H1 (cell line): ENCODE results near the gene CORO1C. TPM values are rescaled to one million over a fixed set of nuclear protein-coding genes. Genes with fewer than 3 reads are reported as not detected.

ENCODE experiments used
- CTCF ChIA-PET: fragments of 300-600 bp; sonication (Branson Sonifier 250); formaldehyde crosslinking; loops from one replicate; lab custom pipeline; 2021; ENCODE audit not compliant: partially characterized antibody; lab: Charles Lee
- POLR2A ChIA-PET: fragments of 300-600 bp; sonication (Branson Sonifier 250); formaldehyde crosslinking; loops from one replicate; lab custom pipeline; 2021; ENCODE audit warnings: inconsistent platforms; ENCODE audit not compliant: partially characterized antibody; lab: Charles Lee
- DNase-seq, 2 experiments: peaks; one replicate each; pipeline versions ENCODE4 v3.0.0 to v3.0.0-alpha.2; 2010 to 2022; ENCODE audit warnings: low spot score in 2 of 2, low read depth in 1 of 2, mixed read lengths in 1 of 2
- FAIRE-seq: peaks from 2 replicates; lab custom pipeline; 2011; peaks lifted over from hg19 to GRCh38; lab: Jason Lieb, UNC
- H2AFZ ChIP-seq: 2 replicates; pipeline ENCODE4 v1.8.1; 2012; ENCODE audit warnings: low read length, inconsistent platforms
- H2AK5ac ChIP-seq: 2 replicates; pipeline ENCODE4 v1.6.1; 2013; ENCODE audit warnings: low read depth, low read length
- H2BK120ac ChIP-seq: replicated peaks from 2 replicates; pipeline ENCODE3; 2013; ENCODE audit warnings: low read depth, low read length, inconsistent platforms
- H2BK12ac ChIP-seq: 2 replicates; pipeline ENCODE4 v1.6.1; 2013; ENCODE audit warnings: low read depth, low read length
- H2BK15ac ChIP-seq: 2 replicates; pipeline ENCODE4 v1.6.1; 2013; ENCODE audit warnings: low read length
- H2BK20ac ChIP-seq: 2 replicates; pipeline ENCODE4 v1.6.1; 2013; ENCODE audit warnings: low read length
- H2BK5ac ChIP-seq: 2 replicates; pipeline ENCODE4 v1.6.1; 2013; ENCODE audit warnings: low read depth, low read length
- H3K14ac ChIP-seq: 2 replicates; pipeline ENCODE4 v1.6.1; 2013; ENCODE audit warnings: inconsistent platforms; ENCODE audit not compliant: insufficient read length
- H3K18ac ChIP-seq: 2 replicates; pipeline ENCODE4 v1.6.1; 2013; ENCODE audit warnings: low read length; ENCODE audit errors: extremely low read depth
- H3K23ac ChIP-seq: 2 replicates; pipeline ENCODE4 v1.6.1; 2013; ENCODE audit warnings: inconsistent platforms; ENCODE audit not compliant: insufficient read length
- H3K23me2 ChIP-seq: 2 replicates; pipeline ENCODE4 v1.6.1; 2013; ENCODE audit warnings: low read depth, low read length
- H3K27ac ChIP-seq: 2 replicates; pipeline ENCODE4 v1.6.1; 2011; ENCODE audit warnings: low read depth, low read length, inconsistent platforms
- H3K27me3 ChIP-seq, 4 experiments: replicated peaks in 1 of 4; 1 replicate in 1 of 4; 2 replicates in 3 of 4; pipeline versions ENCODE4 v1.6.1 to v1.8.1; 2011 to 2013; ENCODE audit warnings: low read length in 3 of 4, mild to moderate bottlenecking in 3 of 4, inconsistent platforms in 2 of 4, mixed read lengths in 2 of 4, moderate library complexity in 1 of 4; ENCODE audit not compliant: control insufficient read depth in 3 of 4, insufficient read depth in 3 of 4; ENCODE audit errors: extremely low read depth in 1 of 4
- H3K36me3 ChIP-seq, 4 experiments: 2 replicates each; pipeline versions ENCODE4 v1.6.1 to v1.8.1; 2011 to 2013; ENCODE audit warnings: mild to moderate bottlenecking in 4 of 4, low read length in 3 of 4, moderate library complexity in 2 of 4, control low read depth in 1 of 4, inconsistent platforms in 1 of 4; ENCODE audit not compliant: insufficient read depth in 4 of 4, control insufficient read depth in 2 of 4
- H3K4ac ChIP-seq: replicated peaks from 2 replicates; pipeline ENCODE3; 2013; ENCODE audit warnings: low read length, low read depth, mixed read lengths, inconsistent platforms; ENCODE audit not compliant: insufficient read length
- H3K4me1 ChIP-seq, 4 experiments: replicated peaks in 1 of 4; 1 replicate in 1 of 4; 2 replicates in 3 of 4; pipeline versions ENCODE4 v1.6.1 to v1.8.1; 2011 to 2013; ENCODE audit warnings: low read length in 3 of 4, inconsistent platforms in 2 of 4, mixed read lengths in 1 of 4; ENCODE audit not compliant: insufficient read depth in 4 of 4, control insufficient read depth in 3 of 4
- H3K4me2 ChIP-seq, 2 experiments: 2 replicates each; pipeline versions ENCODE4 v1.6.1 to v1.8.1; 2011 to 2013; ENCODE audit warnings: low read depth in 2 of 2, low read length in 2 of 2, control low read depth in 1 of 2, inconsistent platforms in 1 of 2, mild to moderate bottlenecking in 1 of 2; ENCODE audit not compliant: insufficient read depth in 1 of 2
- H3K4me3 ChIP-seq, 4 experiments: fragments of 200-600, 300-600 bp in 1 of 4; sonication (generic), shearing (Covaris generic), sonication (Bioruptor Twin) in 1 of 4; 2 replicates each; pipeline versions ENCODE4 v1.5.1 to v1.8.1; 2011 to 2016; ENCODE audit warnings: low read length in 4 of 4, low read depth in 3 of 4, control low read depth in 2 of 4, inconsistent platforms in 2 of 4, mild to moderate bottlenecking in 2 of 4, mixed read lengths in 1 of 4, moderate library complexity in 1 of 4; ENCODE audit not compliant: insufficient read depth in 2 of 4; ENCODE audit errors: extremely low read depth in 1 of 4
- H3K56ac ChIP-seq: replicated peaks from 2 replicates; pipeline ENCODE3; 2013; ENCODE audit warnings: low read depth, mild to moderate bottlenecking, mixed read lengths, low read length, inconsistent platforms; ENCODE audit not compliant: insufficient read length
- H3K79me1 ChIP-seq: 2 replicates; pipeline ENCODE4 v1.6.1; 2013; ENCODE audit warnings: low read depth, low read length, control low read depth
- H3K79me2 ChIP-seq, 2 experiments: 2 replicates each; pipeline versions ENCODE4 v1.6.1 to v1.8.1; 2012 to 2013; ENCODE audit warnings: low read length in 2 of 2, mild to moderate bottlenecking in 2 of 2, inconsistent platforms in 1 of 2; ENCODE audit not compliant: insufficient read depth in 2 of 2, control insufficient read depth in 1 of 2
- H3K9ac ChIP-seq, 4 experiments: replicated peaks in 1 of 4; 1 replicate in 1 of 4; 2 replicates in 3 of 4; pipeline versions ENCODE4 v1.6.1 to v1.8.1; 2011 to 2013; ENCODE audit warnings: low read depth in 3 of 4, low read length in 3 of 4, control low read depth in 2 of 4, mild to moderate bottlenecking in 2 of 4, moderate library complexity in 2 of 4, inconsistent platforms in 1 of 4; ENCODE audit errors: extremely low read depth in 1 of 4
- H3K9me3 ChIP-seq, 2 experiments: 2 replicates each; pipeline versions ENCODE4 v1.6.1 to v1.8.1; 2012 to 2013; ENCODE audit warnings: mild to moderate bottlenecking in 2 of 2, moderate library complexity in 2 of 2, control low read depth in 1 of 2, inconsistent platforms in 1 of 2, low read depth in 1 of 2, low read length in 1 of 2, mixed read lengths in 1 of 2; ENCODE audit not compliant: insufficient read depth in 2 of 2
- H4K20me1 ChIP-seq, 2 experiments: replicated peaks in 1 of 2; 2 replicates each; pipeline versions ENCODE3 to v1.8.1; 2011 to 2013; ENCODE audit warnings: inconsistent platforms in 2 of 2, low read length in 2 of 2, mild to moderate bottlenecking in 1 of 2; ENCODE audit not compliant: insufficient read depth in 2 of 2, control insufficient read depth in 1 of 2
- H4K5ac ChIP-seq: 2 replicates; pipeline ENCODE4 v1.6.1; 2013; ENCODE audit warnings: low read length, low read depth, mixed read lengths, inconsistent platforms; ENCODE audit not compliant: insufficient read length
- H4K8ac ChIP-seq: 2 replicates; pipeline ENCODE4 v1.8.0; 2013; ENCODE audit warnings: mild to moderate bottlenecking, moderate library complexity, low read length, inconsistent platforms; ENCODE audit not compliant: insufficient read depth; ENCODE audit errors: extremely low read depth
- H4K91ac ChIP-seq: replicated peaks from 2 replicates; pipeline ENCODE3; 2013; ENCODE audit warnings: low read length, mixed read lengths, inconsistent platforms; ENCODE audit not compliant: insufficient read length
- ASH2L ChIP-seq: fragments of 200-600, 300-600 bp; sonication (generic); IDR thresholded peaks from one replicate; pipeline ENCODE4 v1.7.1; 2017; ENCODE audit warnings: low read length
- BACH1 ChIP-seq: IDR thresholded peaks from 2 replicates; pipeline ENCODE4 v1.6.1; 2012; ENCODE audit warnings: low read length, improper control_type of control experiment
- BCL11A ChIP-seq, 2 experiments: IDR thresholded peaks; one replicate each; pipeline ENCODE4 v1.6.1; 2011; ENCODE audit warnings: low read depth in 2 of 2, low read length in 2 of 2, mild to moderate bottlenecking in 2 of 2
- CBX8 ChIP-seq: fragments of 300-800, 300-1000 bp; sonication (generic); IDR thresholded peaks from 2 replicates; pipeline ENCODE4 v1.7.1; 2016; ENCODE audit warnings: low read depth, low read length, borderline replicate concordance
- CHD2 ChIP-seq: IDR thresholded peaks from 2 replicates; pipeline ENCODE4 v1.6.1; 2012; ENCODE audit warnings: low read length, improper control_type of control experiment
- MAFK ChIP-seq: IDR thresholded peaks from 2 replicates; pipeline ENCODE4 v1.6.1; 2012; ENCODE audit warnings: low read depth, mild to moderate bottlenecking, improper control_type of control experiment, low read length
- POLR2AphosphoS5 ChIP-seq: IDR thresholded peaks from 2 replicates; pipeline ENCODE4 v1.6.1; 2011; ENCODE audit warnings: low read depth, low read length
- RBBP5 ChIP-seq: IDR thresholded peaks from 2 replicates; pipeline ENCODE4 v1.7.1; 2012; ENCODE audit warnings: low read depth, mild to moderate bottlenecking, inconsistent platforms, low read length, moderate library complexity, borderline replicate concordance
- SUZ12 ChIP-seq: fragments of 200-600 bp; sonication (generic); IDR thresholded peaks from 2 replicates; pipeline ENCODE4 v1.6.1; 2012; ENCODE audit warnings: mild to moderate bottlenecking, inconsistent platforms, low read length, moderate library complexity, mixed read lengths
- TBP ChIP-seq: IDR thresholded peaks from 2 replicates; pipeline ENCODE4 v1.6.1; 2011; ENCODE audit warnings: low read depth, low read length, improper control_type of control experiment
- TCF12 ChIP-seq: IDR thresholded peaks from 2 replicates; pipeline ENCODE4 v1.6.1; 2011; ENCODE audit warnings: low read depth, mild to moderate bottlenecking, low read length
- WGBS, 2 experiments: shearing (Covaris generic) in 1 of 2; methylation state at CpG; one replicate each; pipeline versions ENCODE4 v1.1.6 to v1.1.7; 2013 to 2015; ENCODE audit warnings: low lambda C conversion rate in 2 of 2, mixed read lengths in 2 of 2, inconsistent platforms in 1 of 2, low coverage in 1 of 2, missing lambda C conversion rate in 1 of 2; ENCODE audit not compliant: insufficient replicate concordance in 2 of 2, insufficient coverage in 1 of 2, insufficient read length in 1 of 2; ENCODE audit errors: extremely low coverage in 1 of 2, missing lambda C conversion rate in 1 of 2; 5-methylcytosine and 5-hydroxymethylcytosine counted together
- polyA plus RNA-seq, 7 experiments: library from polyadenylated mRNA; depleted of rRNA in 3 of 7; stranded (reverse) in 5 of 7; unstranded in 2 of 7; fragments of >200 nt in 5 of 7; fragments of 200-250 nt in 2 of 7; gene quantifications; 1 replicate in 5 of 7; 2 replicates in 1 of 7; 4 replicates in 1 of 7; pipeline versions ENCODE4 v1.2.1 to v1.2.3, GENCODE V29; 2011 to 2013; ENCODE audit warnings: missing spikeins in 2 of 7, mixed read lengths in 2 of 7
- total RNA-seq: library from RNA; stranded (reverse); fragmentation: NEBNext Ultra II Directional; extraction: Animal tissue kit (Norgen Biotek cat#: 25700); gene quantifications from 2 replicates; pipeline ENCODE4 v1.2.1, GENCODE V29; 2021

CORO1C gene
- total and polyA plus RNA-seq, 2 of the 8 experiments (the other 6 are each of a cell fraction or from before 2014, with no cell fraction given): 72.7 to 120 TPM

GRCh38 chr12:108744021-108744897 lies 12.9 kb upstream of the CORO1C start:
- Histone ChIP-seq H3K36me3 (no peaks in the 10 kb centered on the region), H2BK120ac (no peak overlapping the region), H2BK15ac (no peak overlapping the region), H3K23me2 (no peaks in the 10 kb centered on the region), H2BK12ac (no peak overlapping the region), H2AFZ (no peak overlapping the region), H3K14ac (no peak overlapping the region), H3K4me3 (no peak overlapping the region), H4K8ac (no peak overlapping the region), H4K5ac (no peak overlapping the region), H3K23ac (no peak overlapping the region), H3K9ac (no peak overlapping the region), H3K4me1 (no peaks in the 10 kb centered on the region), H3K4me2 (no peak overlapping the region), H3K18ac (no peak overlapping the region), H3K27me3 (no peaks in the 10 kb centered on the region), H3K9me3 (no peaks in the 10 kb centered on the region), H2AK5ac (no peak overlapping the region), H4K20me1 (no peaks in the 10 kb centered on the region), H3K79me2 (no peaks in the 10 kb centered on the region), H3K4ac (no peak overlapping the region), H3K79me1 (no peaks in the 10 kb centered on the region), H3K27ac (no peak overlapping the region), H2BK20ac (no peak overlapping the region), H4K91ac (no peak overlapping the region), H3K56ac (no peak overlapping the region), H2BK5ac (no peak overlapping the region)
- ChIA-PET POLR2A (no interaction called here), CTCF (interaction anchor here (0.8 to 2.2 kb wide), 3 partner anchors 11 to 60 kb away, joined by 3 to 10 read pairs (median 4); no protein-coding TSS in a partner anchor)
- FAIRE-seq: no peak
- DNase-seq: no peak
- WGBS, 2 experiments: 87% methylated on average over 5 of the region's 5 CpGs; no CpG with 5 or more reads in 1 of the 2 experiments
- no peak for TF ChIP-seq ASH2L
- no peak for TF ChIP-seq TBP
- TF ChIP-seq BCL11A (IDR thresholded peaks at IDR 0.05; ENCODE audit: low read depth in 2 of 2, low read length in 2 of 2): no peak
- TF ChIP-seq TCF12: no peak
- TF ChIP-seq CHD2: no peak
- no peak for TF ChIP-seq POLR2AphosphoS5
- no peak for TF ChIP-seq RBBP5
- TF ChIP-seq SUZ12: no peak
- TF ChIP-seq MAFK: no peak
- no peak for TF ChIP-seq BACH1
- TF ChIP-seq CBX8: no peak
